Ascending aorta (tissue), 2 donors: ENCODE measurements around the gene RELA. TPM values are rescaled to one million over a fixed set of nuclear protein-coding genes. Genes with fewer than 3 reads are reported as not detected.
A peak's percentile ranks its signal among the peaks of the same experiment; 100 is the strongest.

Experiments used
- DNase-seq, 2 donors: peaks; one replicate each; pipeline ENCODE4 v3.0.0-alpha.2; 2019; ENCODE audit warnings: low spot score in 2 of 2
- H3K27ac ChIP-seq, 2 donors: fragments of 200-600 bp; sonication (generic); one replicate each; pipeline ENCODE4 v1.5.1; 2016 to 2017; ENCODE audit warnings: mild to moderate bottlenecking in 1 of 2
- H3K27me3 ChIP-seq: fragments of 200-600 bp; sonication (generic); one replicate; pipeline ENCODE4 v1.5.1; 2017
- H3K36me3 ChIP-seq, 2 donors: fragments of 200-600 bp; sonication (generic); one replicate each; pipeline ENCODE4 v1.5.1; 2016
- H3K4me1 ChIP-seq, 2 donors: fragments of 200-600 bp; sonication (generic); one replicate each; pipeline ENCODE4 v1.5.1; 2016 to 2017; ENCODE audit warnings: mild to moderate bottlenecking in 1 of 2
- H3K4me3 ChIP-seq, 2 donors: fragments of 200-600 bp; sonication (generic); one replicate each; pipeline ENCODE4 v1.5.1; 2016 to 2017; ENCODE audit warnings: mild to moderate bottlenecking in 1 of 2
- H3K9me3 ChIP-seq, 2 donors: fragments of 200-600 bp; sonication (generic); one replicate each; pipeline ENCODE4 v1.5.1; 2016
- intact Hi-C: fragments of 100-400 bp; cut with DNase I; formaldehyde crosslinking; loops from one replicate; pipeline ENCODE4 v1.15.1; 2023
- total RNA-seq: library from RNA; depleted of rRNA; stranded (reverse); fragments of >200 nt; gene quantifications from one replicate; pipeline ENCODE4 v1.1.0, GENCODE V29; 2016
- TF ChIP-seq, protein P1 (sequence below), 3 experiments: fragments of 200-600 bp in 2 of 3; fragments of 450-650 bp in 1 of 3; sonication (generic) in 2 of 3; IDR thresholded peaks; one replicate each; pipeline ENCODE4 v1.5.1; 2016 to 2019; ENCODE audit warnings: antibody characterized with exemption in 3 of 3, mild to moderate bottlenecking in 1 of 3, moderate library complexity in 1 of 3

The RELA gene
- total RNA-seq, 1 donor from 2014 or later = 115 TPM

DNA sequence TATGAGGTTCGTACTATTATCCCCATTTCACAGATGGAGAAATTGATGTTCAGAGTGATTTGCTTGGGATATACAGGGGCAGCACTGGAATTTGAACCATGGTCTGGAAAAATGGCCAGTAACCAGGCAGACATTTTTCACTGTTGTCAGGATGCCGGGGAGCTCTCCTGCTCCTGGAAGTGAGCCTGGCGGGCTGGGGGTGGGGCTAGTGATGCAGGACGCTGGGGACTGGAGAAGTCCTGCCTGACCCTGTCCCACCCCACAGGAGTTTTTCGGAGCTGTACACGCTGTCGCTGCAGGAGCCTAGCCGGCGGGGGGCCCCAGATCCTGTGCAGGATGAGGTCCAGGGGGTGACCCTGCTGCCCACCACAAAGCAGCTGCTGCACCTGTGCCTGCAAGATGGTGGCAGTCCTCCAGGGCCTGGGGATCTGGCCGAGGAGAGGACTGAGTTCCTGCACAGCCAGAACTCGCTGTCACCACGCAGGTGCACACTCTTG is 13.7 kb downstream of the RELA start:
- no peak for DNase-seq
- Histone ChIP-seq H3K27ac (no peak overlapping the region), H3K36me3 (peaks cover 17 to 39% of the 10 kb centered on the region in 2 donors), H3K27me3 (no peaks in the 10 kb centered on the region), H3K4me1 (peaks cover 12 to 17% of the 10 kb centered on the region in 2 donors), H3K9me3 (no peaks in the 10 kb centered on the region), H3K4me3 (no peak overlapping the region)
- intact Hi-C loops = no loop called here
- TF ChIP-seq, protein P1, sequence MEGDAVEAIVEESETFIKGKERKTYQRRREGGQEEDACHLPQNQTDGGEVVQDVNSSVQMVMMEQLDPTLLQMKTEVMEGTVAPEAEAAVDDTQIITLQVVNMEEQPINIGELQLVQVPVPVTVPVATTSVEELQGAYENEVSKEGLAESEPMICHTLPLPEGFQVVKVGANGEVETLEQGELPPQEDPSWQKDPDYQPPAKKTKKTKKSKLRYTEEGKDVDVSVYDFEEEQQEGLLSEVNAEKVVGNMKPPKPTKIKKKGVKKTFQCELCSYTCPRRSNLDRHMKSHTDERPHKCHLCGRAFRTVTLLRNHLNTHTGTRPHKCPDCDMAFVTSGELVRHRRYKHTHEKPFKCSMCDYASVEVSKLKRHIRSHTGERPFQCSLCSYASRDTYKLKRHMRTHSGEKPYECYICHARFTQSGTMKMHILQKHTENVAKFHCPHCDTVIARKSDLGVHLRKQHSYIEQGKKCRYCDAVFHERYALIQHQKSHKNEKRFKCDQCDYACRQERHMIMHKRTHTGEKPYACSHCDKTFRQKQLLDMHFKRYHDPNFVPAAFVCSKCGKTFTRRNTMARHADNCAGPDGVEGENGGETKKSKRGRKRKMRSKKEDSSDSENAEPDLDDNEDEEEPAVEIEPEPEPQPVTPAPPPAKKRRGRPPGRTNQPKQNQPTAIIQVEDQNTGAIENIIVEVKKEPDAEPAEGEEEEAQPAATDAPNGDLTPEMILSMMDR (IDR thresholded peaks at IDR 0.05) = no peak

DNA sequence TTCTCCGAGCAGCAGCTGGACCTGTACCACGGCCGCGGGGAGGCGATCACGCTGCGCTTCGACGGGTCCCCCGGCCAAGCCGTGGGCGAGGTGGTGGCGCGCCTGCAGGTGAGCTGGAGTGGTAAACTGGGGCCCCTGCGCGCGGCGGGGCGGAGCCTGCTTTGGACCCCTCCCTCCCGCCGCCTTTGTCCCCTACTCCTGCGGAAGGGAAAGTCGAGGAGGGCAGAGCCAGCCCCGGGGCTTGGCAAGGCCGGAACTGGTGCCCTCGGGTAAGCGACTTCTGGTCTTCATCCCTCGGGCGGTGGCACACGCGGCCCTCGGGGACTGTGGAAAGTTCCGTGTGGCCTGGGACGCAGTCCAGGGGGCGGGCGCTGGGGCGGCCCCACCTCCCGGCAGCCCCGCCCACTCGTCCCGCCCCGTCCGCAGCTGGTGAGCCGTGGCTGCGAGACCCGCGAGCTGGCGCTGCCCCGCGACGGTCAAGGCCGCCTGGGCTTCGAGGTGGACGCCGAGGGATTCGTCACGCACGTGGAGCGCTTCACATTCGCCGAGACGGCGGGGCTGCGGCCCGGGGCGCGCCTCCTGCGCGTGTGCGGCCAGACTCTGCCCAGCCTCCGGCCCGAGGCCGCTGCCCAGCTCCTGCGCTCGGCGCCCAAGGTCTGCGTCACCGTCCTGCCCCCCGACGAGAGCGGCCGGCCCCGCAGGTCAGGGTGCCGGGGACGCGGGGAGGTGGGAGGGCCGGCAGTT is 15.6 kb downstream of the RELA start:
- Histone ChIP-seq H3K9me3 (no peaks in the 10 kb centered on the region), H3K27ac (peak overlapping the region; percentile 16 to 49), H3K36me3 (peaks cover 14 to 42% of the 10 kb centered on the region in 2 donors), H3K27me3 (no peaks in the 10 kb centered on the region), H3K4me1 (peaks cover 2 to 5% of the 10 kb centered on the region in 2 donors), H3K4me3 (peak overlapping the region; percentile 24 to 28)
- intact Hi-C loops = no loop called here
- no peak for DNase-seq
- TF ChIP-seq, protein P1 (IDR thresholded peaks at IDR 0.05) = no peak

DNA sequence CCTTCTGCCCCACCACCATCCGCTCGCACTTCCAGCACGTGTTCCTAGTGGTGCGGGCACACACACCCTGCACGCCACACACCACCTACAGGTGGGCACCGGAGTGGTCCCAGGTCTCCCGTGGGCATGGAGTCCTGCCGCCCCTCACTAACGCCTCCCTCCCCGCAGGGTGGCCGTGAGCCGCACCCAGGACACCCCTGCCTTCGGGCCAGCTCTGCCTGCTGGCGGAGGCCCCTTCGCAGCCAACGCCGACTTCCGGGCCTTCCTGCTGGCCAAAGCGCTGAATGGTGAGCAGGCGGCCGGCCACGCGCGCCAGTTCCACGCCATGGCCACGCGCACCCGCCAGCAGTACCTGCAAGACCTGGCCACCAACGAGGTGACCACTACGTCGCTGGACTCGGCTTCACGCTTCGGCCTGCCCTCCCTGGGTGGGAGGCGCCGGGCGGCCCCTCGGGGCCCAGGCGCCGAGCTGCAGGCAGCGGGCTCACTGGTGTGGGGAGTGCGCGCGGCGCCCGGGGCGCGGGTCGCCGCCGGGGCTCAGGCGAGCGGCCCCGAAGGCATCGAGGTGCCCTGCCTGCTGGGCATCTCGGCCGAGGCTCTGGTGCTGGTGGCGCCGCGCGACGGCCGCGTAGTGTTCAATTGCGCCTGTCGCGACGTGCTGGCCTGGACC is 16.3 kb downstream of the RELA start:
- no peak for DNase-seq
- TF ChIP-seq, protein P1 (IDR thresholded peaks at IDR 0.05) = no peak
- no peaks in the 10 kb centered on the region for H3K27me3 ChIP-seq
- no peak overlapping the region for H3K27ac ChIP-seq
- H3K36me3 ChIP-seq = peaks cover 14 to 45% of the 10 kb centered on the region in 2 donors
- no peak overlapping the region for H3K4me3 ChIP-seq
- no peaks in the 10 kb centered on the region for H3K4me1 ChIP-seq
- H3K9me3 ChIP-seq = no peaks in the 10 kb centered on the region
- intact Hi-C loops = no loop called here

DNA sequence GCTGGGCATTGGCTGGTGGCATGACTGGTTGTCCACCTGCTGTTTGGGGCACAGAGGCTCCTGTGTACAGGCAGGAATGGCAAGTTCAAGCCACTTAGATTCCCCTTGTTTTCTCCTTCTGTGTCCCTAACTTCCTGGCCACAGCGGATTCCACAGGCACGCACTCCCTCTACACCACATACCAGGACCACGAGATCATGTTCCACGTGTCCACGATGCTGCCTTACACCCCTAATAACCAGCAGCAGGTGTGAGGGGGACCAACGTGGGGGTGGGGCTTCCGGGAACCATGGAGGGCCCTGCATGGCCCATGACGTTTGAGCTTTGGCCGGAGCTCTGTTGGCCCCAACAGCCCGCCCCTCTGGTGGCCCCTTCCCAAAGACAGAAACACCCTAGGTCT is 17.0 kb downstream of the RELA start:
- Histone ChIP-seq H3K27me3 (no peaks in the 10 kb centered on the region), H3K27ac (no peak overlapping the region), H3K4me3 (no peak overlapping the region), H3K4me1 (no peaks in the 10 kb centered on the region), H3K9me3 (no peaks in the 10 kb centered on the region), H3K36me3 (peaks cover 14 to 42% of the 10 kb centered on the region in 2 donors)
- intact Hi-C loops = no loop called here
- TF ChIP-seq, protein P1 (IDR thresholded peaks at IDR 0.05) = no peak
- DNase-seq = no peak

DNA sequence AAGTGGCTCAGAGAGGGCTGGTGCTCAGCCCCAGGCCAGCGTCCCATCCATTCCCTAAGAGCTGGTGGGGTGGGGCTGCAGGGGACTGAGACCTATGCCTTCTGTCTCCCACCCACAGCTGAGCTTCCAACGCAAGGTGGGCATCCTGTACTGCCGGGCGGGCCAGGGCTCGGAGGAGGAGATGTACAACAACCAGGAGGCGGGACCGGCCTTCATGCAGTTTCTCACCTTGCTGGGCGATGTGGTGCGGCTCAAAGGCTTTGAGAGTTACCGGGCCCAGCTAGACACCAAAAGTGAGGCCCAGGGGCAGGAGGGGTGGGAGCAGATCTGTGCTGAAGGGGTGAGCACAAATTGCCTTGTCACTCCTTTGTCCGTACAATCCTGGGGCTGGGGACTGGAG is 17.9 kb downstream of the RELA start:
- Histone ChIP-seq H3K4me3 (no peak overlapping the region), H3K27ac (no peak overlapping the region), H3K27me3 (no peaks in the 10 kb centered on the region), H3K4me1 (no peaks in the 10 kb centered on the region), H3K9me3 (no peaks in the 10 kb centered on the region), H3K36me3 (peaks cover 8 to 33% of the 10 kb centered on the region in 2 donors)
- DNase-seq = no peak
- intact Hi-C loops = no loop called here
- TF ChIP-seq, protein P1 (IDR thresholded peaks at IDR 0.05) = no peak
